Measurements from ENCODE around the gene CCL26. TPM values are rescaled to one million over a fixed set of nuclear protein-coding genes. Genes with fewer than 3 reads are reported as not detected.

CCL26 gene
- total and polyA plus RNA-seq, 5 donors from 2014 or later, result not detected

GRCh38 chr7:75756206-75756990 is 15.6 kb downstream of the CCL26 start:
- H3K4me3 ChIP-seq (ENCODE audit: low read depth, low read length), result no peak overlapping the region
- H3K36me3 ChIP-seq (ENCODE audit: control insufficient read depth, insufficient read depth, low read length), result no peaks in the 10 kb centered on the region
- H3K9me3 ChIP-seq (ENCODE audit: control insufficient read depth in 2 of 2, low read length in 2 of 2), result no peaks in the 10 kb centered on the region
- Mint-ChIP-seq H3K4me1 (no peaks in the 10 kb centered on the region), H3K9me3 (no peaks in the 10 kb centered on the region), H3K36me3 (no peaks in the 10 kb centered on the region), H3K27ac (no peak overlapping the region), H3K4me3 (no peak overlapping the region), H3K27me3 (peaks cover 4% of the 10 kb centered on the region)
- DNase-seq, result no peak
- H3K4me1 ChIP-seq (ENCODE audit: control insufficient read depth, insufficient read depth, low read length, poor library complexity, severe bottlenecking), result no peaks in the 10 kb centered on the region
- H3K27ac ChIP-seq (ENCODE audit: insufficient read depth, low read length, poor library complexity, severe bottlenecking), result no peak overlapping the region
- no peak for ATAC-seq (ENCODE audit: low read depth in 2 of 2)
- no peaks in the 10 kb centered on the region for H3K27me3 ChIP-seq (ENCODE audit: control insufficient read depth, insufficient read depth, low read length)

GRCh38 chr7:75743455-75743859 is 28.6 kb downstream of the CCL26 start:
- H3K4me1 Mint-ChIP-seq, result peaks cover 0 to 10% (median 8%) of the 10 kb centered on the region in 4 donors
- no peak overlapping the region for H3K27ac Mint-ChIP-seq
- ATAC-seq (ENCODE audit: low read depth in 2 of 2) (no peak), DNase-seq (no peak)
- no peaks in the 10 kb centered on the region for H3K9me3 Mint-ChIP-seq
- Histone ChIP-seq H3K4me3 (ENCODE audit: low read depth, low read length) (no peak overlapping the region), H3K27ac (ENCODE audit: insufficient read depth, low read length, poor library complexity, severe bottlenecking) (no peak overlapping the region), H3K9me3 (ENCODE audit: control insufficient read depth in 2 of 2, low read length in 2 of 2) (no peaks in the 10 kb centered on the region), H3K36me3 (ENCODE audit: control insufficient read depth, insufficient read depth, low read length) (no peaks in the 10 kb centered on the region), H3K27me3 (ENCODE audit: control insufficient read depth, insufficient read depth, low read length) (no peaks in the 10 kb centered on the region), H3K4me1 (ENCODE audit: control insufficient read depth, insufficient read depth, low read length, poor library complexity, severe bottlenecking) (peaks cover 10% of the 10 kb centered on the region)
- H3K36me3 Mint-ChIP-seq, result no peaks in the 10 kb centered on the region
- H3K27me3 Mint-ChIP-seq, result peaks cover 24% of the 10 kb centered on the region
- peak overlapping the region in 2 of 4 donors; percentile 43 to 49 for H3K4me3 Mint-ChIP-seq

DNA sequence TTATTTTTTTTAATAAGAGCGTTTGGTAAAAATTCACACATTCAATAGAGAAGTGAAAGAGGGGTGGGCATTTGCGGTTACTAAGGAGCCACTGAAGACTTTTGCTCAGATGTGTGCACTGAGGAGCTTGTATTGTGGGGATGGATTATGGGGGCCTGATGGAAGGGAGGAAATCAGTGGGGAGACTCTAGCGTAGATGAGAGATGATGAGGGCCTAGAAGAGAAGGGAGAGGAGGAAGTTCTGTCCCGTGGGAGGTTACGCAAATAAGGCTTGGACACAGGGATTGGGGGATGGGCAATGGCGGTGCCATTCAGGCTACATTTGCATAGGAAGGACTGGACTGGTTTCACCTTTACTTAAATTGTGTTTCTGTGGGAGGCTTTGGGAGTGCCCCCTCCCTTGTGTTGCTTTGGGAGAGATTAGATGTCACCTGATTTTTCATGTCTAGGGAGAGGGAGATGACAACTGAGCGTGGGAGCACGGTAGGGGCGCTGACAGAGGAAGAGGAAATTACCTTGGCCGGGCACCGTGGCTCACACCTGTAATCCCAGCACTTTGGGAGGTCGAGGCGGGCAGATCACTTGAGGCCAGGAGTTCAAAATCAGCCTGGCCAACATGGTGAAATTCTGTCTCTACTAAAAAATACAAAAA is 31.0 kb downstream of the CCL26 start:
- peak overlapping the region in 2 of 3 donors; percentile 3 to 48 for H3K27ac Mint-ChIP-seq
- ATAC-seq (ENCODE audit: low read depth in 2 of 2) (no peak), DNase-seq (no peak)
- no peaks in the 10 kb centered on the region for H3K27me3 ChIP-seq (ENCODE audit: control insufficient read depth, insufficient read depth, low read length)
- H3K4me1 ChIP-seq (ENCODE audit: control insufficient read depth, insufficient read depth, low read length, poor library complexity, severe bottlenecking), result peaks cover 19% of the 10 kb centered on the region
- no peaks in the 10 kb centered on the region for H3K36me3 ChIP-seq (ENCODE audit: control insufficient read depth, insufficient read depth, low read length)
- no peak overlapping the region for H3K27ac ChIP-seq (ENCODE audit: insufficient read depth, low read length, poor library complexity, severe bottlenecking)
- no peak overlapping the region for H3K4me3 ChIP-seq (ENCODE audit: low read depth, low read length)
- no peaks in the 10 kb centered on the region for H3K9me3 ChIP-seq (ENCODE audit: control insufficient read depth in 2 of 2, low read length in 2 of 2)
- H3K4me3 Mint-ChIP-seq, result peak overlapping the region; percentile 1 to 68 (median 16)
- no peaks in the 10 kb centered on the region for H3K36me3 Mint-ChIP-seq
- H3K27me3 Mint-ChIP-seq, result peaks cover 24% of the 10 kb centered on the region
- no peaks in the 10 kb centered on the region for H3K9me3 Mint-ChIP-seq
- H3K4me1 Mint-ChIP-seq, result peaks cover 0 to 21% (median 8%) of the 10 kb centered on the region in 4 donors

DNA sequence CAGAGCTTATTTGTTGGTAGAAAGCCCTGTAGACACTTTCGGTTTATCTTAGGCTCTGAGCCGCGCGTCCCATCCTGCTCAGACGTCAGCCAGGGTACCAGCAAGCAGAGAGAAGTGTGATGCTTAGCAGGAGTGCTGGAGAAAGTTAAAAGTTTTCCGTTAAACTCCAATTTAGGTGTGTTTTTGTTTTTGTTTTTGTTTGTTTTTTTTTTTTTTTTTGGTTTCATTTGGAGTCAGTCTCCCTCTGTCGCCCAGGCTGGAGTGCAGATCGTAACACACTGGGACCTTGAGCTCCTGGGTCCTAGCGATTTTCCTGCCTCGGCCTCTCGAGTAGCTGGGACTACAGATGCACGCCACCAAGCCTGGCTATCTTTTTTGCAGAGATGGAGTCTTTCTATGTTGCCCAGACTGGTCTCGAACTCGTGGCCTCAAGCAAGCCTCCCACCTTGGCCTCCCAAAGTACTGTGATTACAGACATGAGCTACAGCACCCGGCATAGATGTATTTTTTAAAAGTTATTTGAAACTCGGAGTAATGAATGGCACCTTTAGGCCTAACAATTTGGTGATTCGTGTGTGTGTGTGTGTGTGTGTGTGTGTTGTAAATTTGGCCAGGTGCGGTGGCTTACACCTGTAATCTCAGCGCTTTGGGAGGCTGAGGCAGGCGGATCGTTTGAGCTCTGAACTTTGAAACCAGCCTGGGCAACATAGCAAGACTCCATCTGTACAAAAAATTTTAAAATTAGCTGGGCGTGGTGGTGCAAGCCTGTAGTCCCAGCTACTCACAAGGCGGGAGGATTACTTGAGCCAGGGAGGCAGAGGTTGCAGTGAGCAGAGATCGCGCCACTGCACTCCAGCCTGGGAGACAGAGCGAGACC is 32.0 kb downstream of the CCL26 start:
- Mint-ChIP-seq H3K9me3 (no peaks in the 10 kb centered on the region), H3K4me1 (peaks cover 0 to 21% (median 8%) of the 10 kb centered on the region in 4 donors), H3K27ac (peak overlapping the region; percentile 93 to 98 (median 95)), H3K27me3 (peaks cover 24% of the 10 kb centered on the region), H3K36me3 (no peaks in the 10 kb centered on the region), H3K4me3 (peak overlapping the region; percentile 81 to 99 (median 98))
- peak overlapping the region; percentile 88 for H3K27ac ChIP-seq (ENCODE audit: insufficient read depth, low read length, poor library complexity, severe bottlenecking)
- DNase-seq (peak in 2 of 3 donors; percentile 69 to 70), ATAC-seq (ENCODE audit: low read depth in 2 of 2) (peak; percentile 7 to 11)
- H3K4me1 ChIP-seq (ENCODE audit: control insufficient read depth, insufficient read depth, low read length, poor library complexity, severe bottlenecking), result peaks cover 19% of the 10 kb centered on the region
- peak overlapping the region; percentile 71 for H3K4me3 ChIP-seq (ENCODE audit: low read depth, low read length)
- H3K36me3 ChIP-seq (ENCODE audit: control insufficient read depth, insufficient read depth, low read length), result no peaks in the 10 kb centered on the region
- H3K27me3 ChIP-seq (ENCODE audit: control insufficient read depth, insufficient read depth, low read length), result no peaks in the 10 kb centered on the region
- no peaks in the 10 kb centered on the region for H3K9me3 ChIP-seq (ENCODE audit: control insufficient read depth in 2 of 2, low read length in 2 of 2)

DNA sequence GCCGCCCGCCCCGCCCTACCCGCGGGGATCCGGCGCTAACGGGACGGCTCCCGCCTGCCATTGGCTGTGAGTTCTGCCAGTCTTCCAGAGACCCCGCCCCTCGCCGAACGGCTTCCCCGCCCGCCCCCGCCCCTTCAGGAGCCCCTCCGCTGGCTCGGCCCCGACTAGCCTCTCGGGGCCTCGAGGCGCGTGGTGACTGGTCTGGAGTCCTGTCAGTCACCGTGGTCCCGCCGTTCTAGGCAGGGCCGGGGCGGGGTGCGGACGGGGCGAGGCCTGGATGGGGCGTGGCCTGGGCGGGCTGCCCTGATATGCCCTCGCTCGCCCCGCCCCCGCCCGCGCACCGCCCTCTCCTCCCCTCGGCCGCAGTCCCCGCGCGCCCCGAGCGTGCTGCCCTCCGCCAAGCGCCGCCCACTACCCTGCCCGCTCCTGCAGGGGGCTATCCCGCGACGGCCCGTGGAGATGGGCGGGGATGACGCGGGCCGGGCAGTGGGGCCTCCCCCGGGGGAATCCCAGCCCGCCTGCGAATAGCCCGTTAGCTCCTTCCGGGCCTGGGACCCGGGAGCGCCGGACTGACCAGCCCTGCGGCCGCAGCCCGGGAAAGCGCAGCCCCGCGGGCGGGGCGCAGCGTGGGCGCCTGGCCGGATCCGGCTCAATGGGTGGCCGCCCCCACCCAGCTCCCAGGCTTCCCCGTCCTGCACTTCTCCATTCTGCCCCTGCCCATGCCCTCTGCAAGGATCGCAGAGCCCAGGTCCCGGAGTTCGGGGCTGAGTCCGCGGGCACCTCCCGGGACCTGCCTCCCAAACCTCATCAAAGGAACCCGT is 32.8 kb downstream of the CCL26 start:
- Histone ChIP-seq H3K27me3 (ENCODE audit: control insufficient read depth, insufficient read depth, low read length) (no peaks in the 10 kb centered on the region), H3K4me1 (ENCODE audit: control insufficient read depth, insufficient read depth, low read length, poor library complexity, severe bottlenecking) (peaks cover 19% of the 10 kb centered on the region), H3K27ac (ENCODE audit: insufficient read depth, low read length, poor library complexity, severe bottlenecking) (peak overlapping the region; percentile 88), H3K4me3 (ENCODE audit: low read depth, low read length) (peak overlapping the region; percentile 71), H3K9me3 (ENCODE audit: control insufficient read depth in 2 of 2, low read length in 2 of 2) (no peaks in the 10 kb centered on the region), H3K36me3 (ENCODE audit: control insufficient read depth, insufficient read depth, low read length) (no peaks in the 10 kb centered on the region)
- Mint-ChIP-seq H3K27me3 (peaks cover 16% of the 10 kb centered on the region), H3K4me3 (peak overlapping the region; percentile 85 to 99 (median 98)), H3K4me1 (peaks cover 0 to 21% (median 8%) of the 10 kb centered on the region in 4 donors), H3K36me3 (no peaks in the 10 kb centered on the region), H3K27ac (peak overlapping the region; percentile 93 to 98 (median 95)), H3K9me3 (no peaks in the 10 kb centered on the region)
- ATAC-seq (ENCODE audit: low read depth in 2 of 2) (peak; percentile 98), DNase-seq (peak; percentile 98 to 100 (median 99))

- ATAC-seq (ENCODE audit: low read depth in 2 of 2), result no peak
- Mint-ChIP-seq H3K27me3 (peaks cover 11% of the 10 kb centered on the region), H3K4me1 (peaks cover 0 to 21% (median 9%) of the 10 kb centered on the region in 4 donors), H3K9me3 (no peaks in the 10 kb centered on the region), H3K36me3 (no peaks in the 10 kb centered on the region), H3K4me3 (peak within 1 kb of the TSS; percentile 85 to 99 (median 98)), H3K27ac (peak within 1 kb of the TSS; percentile 93 to 98 (median 95))
- Histone ChIP-seq H3K4me1 (ENCODE audit: control insufficient read depth, insufficient read depth, low read length, poor library complexity, severe bottlenecking) (peaks cover 19% of the 10 kb centered on the region), H3K27ac (ENCODE audit: insufficient read depth, low read length, poor library complexity, severe bottlenecking) (peak within 1 kb of the TSS; percentile 88), H3K9me3 (ENCODE audit: control insufficient read depth in 2 of 2, low read length in 2 of 2) (no peaks in the 10 kb centered on the region), H3K36me3 (ENCODE audit: control insufficient read depth, insufficient read depth, low read length) (no peaks in the 10 kb centered on the region), H3K27me3 (ENCODE audit: control insufficient read depth, insufficient read depth, low read length) (no peaks in the 10 kb centered on the region), H3K4me3 (ENCODE audit: low read depth, low read length) (peak within 1 kb of the TSS; percentile 71)
- no peak for DNase-seq
Measured at GRCh38 chr7:75738604-75738974, 33.4 kb downstream of the CCL26 start, which contains the start of gene HIP1. Gene HIP1 (minus strand): TSS chr7:75738941. CDS start chr7:75738920, 21 bp downstream.

Measured in CD4-positive, CD25-positive, alpha-beta regulatory T cell (primary cell).